Colon (tissue), 2 donors: Measurements from ENCODE around the gene CLEC4G.

Experiments used
- FAIRE-seq: peaks from 2 replicates; lab custom pipeline; 2012; peaks lifted over from hg19 to GRCh38; lab: Jason Lieb, UNC
- donor health status: control.
- donor health status: control.

CLEC4G gene

GRCh38 chr19:7697721-7698287, 34.1 kb downstream of the CLEC4G start:
- FAIRE-seq: no peak

GRCh38 chr19:7694499-7694898, 37.4 kb downstream of the CLEC4G start:
- FAIRE-seq: no peak

GRCh38 chr19:7692417-7693088, 39.4 kb downstream of the CLEC4G start:
- FAIRE-seq: no peak

GRCh38 chr19:7691497-7691896, 40.4 kb downstream of the CLEC4G start:
- FAIRE-seq: no peak

GRCh38 chr19:7690779-7691258, 41.1 kb downstream of the CLEC4G start:
- no peak for FAIRE-seq

- FAIRE-seq: no peak
These were observed 42.7 kb downstream of the CLEC4G start for GRCh38 chr19:7689165-7689564.

- no peak for FAIRE-seq
These were observed 44.7 kb downstream of the CLEC4G start for GRCh38 chr19:7687177-7687576.

GRCh38 chr19:7685546-7686445, 46.1 kb downstream of the CLEC4G start:
- no peak for FAIRE-seq

- no peak for FAIRE-seq
These were observed 49.6 kb downstream of the CLEC4G start for GRCh38 chr19:7682175-7682855.

GRCh38 chr19:7681340-7682174, 50.4 kb downstream of the CLEC4G start:
- FAIRE-seq: no peak

- FAIRE-seq: no peak
These were observed 51.1 kb downstream of the CLEC4G start, which contains the start of gene TRAPPC5 for GRCh38 chr19:7680606-7681339. Gene TRAPPC5, plus strand, starts transcription at chr19:7680833. Its CDS starts 1,421 bp downstream, at chr19:7682254.

- no peak for FAIRE-seq
These were observed 51.9 kb downstream of the CLEC4G start for GRCh38 chr19:7679771-7680605.

- FAIRE-seq: no peak
These were observed 52.7 kb downstream of the CLEC4G start for GRCh38 chr19:7678971-7679751.
